HL-60 (cell line): ENCODE measurements around the gene OSBPL3.

Experiments used
- CTCF ChIP-seq: IDR thresholded peaks from one replicate; pipeline ENCODE4 v1.5.1; 2011; ENCODE audit warnings: low read length, control low read depth, inconsistent platforms; ENCODE audit not compliant: insufficient read depth
- POLR2AphosphoS5 ChIP-seq: IDR thresholded peaks from 2 replicates; pipeline ENCODE4 v1.6.1; 2012; ENCODE audit warnings: low read depth

DNA sequence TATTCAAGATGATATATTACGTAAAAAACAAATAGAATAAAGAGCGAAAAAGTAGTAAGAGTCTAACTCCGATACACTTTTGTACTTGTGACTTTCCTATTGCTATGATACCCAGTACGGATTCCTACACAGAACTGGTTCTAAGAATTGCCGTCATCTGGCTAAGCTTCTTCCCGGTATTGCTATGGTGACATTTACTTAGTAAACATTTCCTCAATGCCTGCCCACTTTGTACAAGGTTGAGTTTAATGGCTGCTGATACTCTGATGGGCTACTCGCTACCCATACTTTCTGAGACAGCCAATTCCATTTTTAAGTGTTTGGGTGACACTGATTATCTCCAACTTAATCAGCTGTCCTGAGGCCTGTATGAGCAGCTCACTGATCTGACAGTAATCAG lies 55.6 kb downstream of the OSBPL3 start:
- TF ChIP-seq CTCF (no peak), POLR2AphosphoS5 (no peak)
